SU-DHL-6 (cell line): Measurements from ENCODE around the gene UBE2Z.

Source experiments
- EZH2phosphoT487 ChIP-seq: fragments of 200-600 bp; sonication (generic), shearing (Covaris generic); conservative IDR thresholded peaks from 2 replicates; pipeline ENCODE4 v1.6.1; 2018; ENCODE audit warnings: mild to moderate bottlenecking, antibody characterized with exemption, low read length, moderate library complexity, mixed read lengths
- TF ChIP-seq, protein P1 (sequence below): fragments of 200-600 bp; sonication (generic); IDR thresholded peaks from one replicate; pipeline ENCODE4 v1.5.1; 2017; ENCODE audit warnings: antibody characterized with exemption, mild to moderate bottlenecking, low read length, moderate library complexity; ENCODE audit not compliant: insufficient read depth, poor library complexity, severe bottlenecking

DNA sequence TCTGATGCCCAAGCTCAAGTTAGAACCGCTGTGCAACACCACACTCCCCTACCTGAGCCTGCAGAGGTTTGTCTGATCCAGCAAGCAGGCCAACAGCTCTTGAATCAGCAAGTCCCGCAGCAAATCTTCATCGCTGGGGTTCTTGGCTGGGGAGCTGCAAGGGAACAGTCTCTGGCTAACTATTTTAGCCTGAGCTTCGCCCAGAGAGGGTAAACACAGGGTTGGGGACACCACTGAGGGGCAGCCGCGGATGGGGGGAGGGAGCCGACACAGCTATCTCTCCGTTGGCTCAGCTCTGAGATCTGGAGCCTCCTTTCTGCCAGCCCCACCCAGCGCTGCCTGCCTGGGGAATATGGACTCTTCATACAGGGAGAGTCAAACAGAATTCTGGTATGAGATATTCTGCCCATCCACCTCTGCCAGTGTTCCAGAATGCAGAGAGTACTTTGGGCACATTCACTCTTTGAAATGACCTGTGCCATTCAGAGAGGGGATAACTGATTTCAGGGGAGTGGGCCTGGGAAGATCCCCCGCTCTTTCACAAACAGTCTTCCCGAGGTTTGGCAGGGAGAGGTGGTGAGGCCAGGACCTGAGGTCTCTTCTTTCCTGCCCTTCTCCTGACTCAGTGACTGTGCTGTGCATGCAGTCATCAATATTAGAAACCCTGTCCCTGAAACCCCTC, 52.8 kb downstream of the UBE2Z start:
- TF ChIP-seq, protein P1, sequence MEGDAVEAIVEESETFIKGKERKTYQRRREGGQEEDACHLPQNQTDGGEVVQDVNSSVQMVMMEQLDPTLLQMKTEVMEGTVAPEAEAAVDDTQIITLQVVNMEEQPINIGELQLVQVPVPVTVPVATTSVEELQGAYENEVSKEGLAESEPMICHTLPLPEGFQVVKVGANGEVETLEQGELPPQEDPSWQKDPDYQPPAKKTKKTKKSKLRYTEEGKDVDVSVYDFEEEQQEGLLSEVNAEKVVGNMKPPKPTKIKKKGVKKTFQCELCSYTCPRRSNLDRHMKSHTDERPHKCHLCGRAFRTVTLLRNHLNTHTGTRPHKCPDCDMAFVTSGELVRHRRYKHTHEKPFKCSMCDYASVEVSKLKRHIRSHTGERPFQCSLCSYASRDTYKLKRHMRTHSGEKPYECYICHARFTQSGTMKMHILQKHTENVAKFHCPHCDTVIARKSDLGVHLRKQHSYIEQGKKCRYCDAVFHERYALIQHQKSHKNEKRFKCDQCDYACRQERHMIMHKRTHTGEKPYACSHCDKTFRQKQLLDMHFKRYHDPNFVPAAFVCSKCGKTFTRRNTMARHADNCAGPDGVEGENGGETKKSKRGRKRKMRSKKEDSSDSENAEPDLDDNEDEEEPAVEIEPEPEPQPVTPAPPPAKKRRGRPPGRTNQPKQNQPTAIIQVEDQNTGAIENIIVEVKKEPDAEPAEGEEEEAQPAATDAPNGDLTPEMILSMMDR, result no peak
- TF ChIP-seq EZH2phosphoT487, result no peak
